Breast epithelium (tissue), 3 donors: ENCODE data around the gene ISCA2.

ENCODE experiments used
- POLR2A ChIP-seq: fragments of 450-650 bp; IDR thresholded peaks from one replicate; pipeline ENCODE4 v1.6.1; 2016; ENCODE audit warnings: antibody characterized with exemption, mild to moderate bottlenecking, moderate library complexity
- TF ChIP-seq, protein P1 (sequence below), 3 donors: fragments of 450-650 bp; IDR thresholded peaks; one replicate each; pipeline ENCODE4 v1.5.1; 2016 to 2017; ENCODE audit warnings: antibody characterized with exemption in 3 of 3, mild to moderate bottlenecking in 3 of 3, moderate library complexity in 3 of 3

DNA sequence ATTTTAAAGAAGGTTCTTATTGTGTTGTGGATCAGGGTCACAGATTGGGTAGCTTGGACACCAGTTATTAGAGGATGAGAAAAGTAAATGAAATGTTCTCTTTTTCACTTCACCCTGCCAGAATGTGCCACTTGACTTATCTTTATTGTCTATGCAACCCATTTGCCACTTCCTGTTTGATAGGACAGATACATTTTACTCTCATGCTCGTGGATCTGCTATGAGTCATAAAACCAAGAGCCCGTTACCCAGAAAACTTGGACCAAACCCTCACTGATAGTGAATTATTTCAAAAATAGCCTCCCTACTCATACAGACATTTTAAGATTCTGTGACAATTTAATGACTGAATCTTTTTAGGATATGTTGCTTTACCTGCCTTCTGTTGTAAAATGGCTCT lies 1.8 kb downstream of the ISCA2 start:
- TF ChIP-seq, protein P1, sequence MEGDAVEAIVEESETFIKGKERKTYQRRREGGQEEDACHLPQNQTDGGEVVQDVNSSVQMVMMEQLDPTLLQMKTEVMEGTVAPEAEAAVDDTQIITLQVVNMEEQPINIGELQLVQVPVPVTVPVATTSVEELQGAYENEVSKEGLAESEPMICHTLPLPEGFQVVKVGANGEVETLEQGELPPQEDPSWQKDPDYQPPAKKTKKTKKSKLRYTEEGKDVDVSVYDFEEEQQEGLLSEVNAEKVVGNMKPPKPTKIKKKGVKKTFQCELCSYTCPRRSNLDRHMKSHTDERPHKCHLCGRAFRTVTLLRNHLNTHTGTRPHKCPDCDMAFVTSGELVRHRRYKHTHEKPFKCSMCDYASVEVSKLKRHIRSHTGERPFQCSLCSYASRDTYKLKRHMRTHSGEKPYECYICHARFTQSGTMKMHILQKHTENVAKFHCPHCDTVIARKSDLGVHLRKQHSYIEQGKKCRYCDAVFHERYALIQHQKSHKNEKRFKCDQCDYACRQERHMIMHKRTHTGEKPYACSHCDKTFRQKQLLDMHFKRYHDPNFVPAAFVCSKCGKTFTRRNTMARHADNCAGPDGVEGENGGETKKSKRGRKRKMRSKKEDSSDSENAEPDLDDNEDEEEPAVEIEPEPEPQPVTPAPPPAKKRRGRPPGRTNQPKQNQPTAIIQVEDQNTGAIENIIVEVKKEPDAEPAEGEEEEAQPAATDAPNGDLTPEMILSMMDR (IDR thresholded peaks at IDR 0.05) = no peak
- no peak for TF ChIP-seq POLR2A
